NB4 (cell line): ENCODE measurements around the gene ARL5C.
A peak's percentile ranks its signal among the peaks of the same experiment; 100 is the strongest.
"Not testable (repeated sequence)": the region's sequence is repeated elsewhere in the genome, so short reads cannot be mapped to it uniquely, and the experiment has no call there.

Experiments
- DNase-seq: peaks from one replicate; pipeline ENCODE4 v3.0.0; 2010; ENCODE audit warnings: low read depth
- H3K4me3 ChIP-seq: one replicate; pipeline ENCODE4 v1.5.1; 2011; ENCODE audit warnings: mild to moderate bottlenecking, low read depth, low read length, moderate library complexity
- CTCF ChIP-seq: IDR thresholded peaks from one replicate; pipeline ENCODE4 v1.5.1; 2012; ENCODE audit warnings: low read depth, low read length
- MAX ChIP-seq: IDR thresholded peaks from 2 replicates; pipeline ENCODE4 v1.6.1; 2011; ENCODE audit warnings: low read depth, low read length
- MYC ChIP-seq: IDR thresholded peaks from 2 replicates; pipeline ENCODE4 v1.6.1; 2011; ENCODE audit warnings: low read depth, low read length
- POLR2A ChIP-seq: IDR thresholded peaks from 2 replicates; pipeline ENCODE4 v1.6.1; 2011; ENCODE audit warnings: mild to moderate bottlenecking; ENCODE audit not compliant: insufficient read length; ENCODE audit errors: extremely low read depth

The ARL5C gene

GRCh38 chr17:39123627-39124026 is 42.3 kb downstream of the ARL5C start:
- DNase-seq, result no peak
- H3K4me3 ChIP-seq, result no peak overlapping the region
- TF ChIP-seq POLR2A, result no peak
- TF ChIP-seq MAX, result no peak
- TF ChIP-seq CTCF, result no peak

- peak; percentile 24 for DNase-seq
- H3K4me3 ChIP-seq, result no peak overlapping the region
- TF ChIP-seq MAX, result no peak
Observed at GRCh38 chr17:39122991-39123390, 43.0 kb downstream of the ARL5C start.

GRCh38 chr17:39121919-39122318 is 44.0 kb downstream of the ARL5C start:
- DNase-seq, H3K4me3 ChIP-seq: not testable (repeated sequence)

- TF ChIP-seq CTCF, result no peak
- no peak for TF ChIP-seq MAX
- TF ChIP-seq MYC, result no peak
- no peak for TF ChIP-seq POLR2A
- peak; percentile 85 for DNase-seq
- no peak overlapping the region for H3K4me3 ChIP-seq
Observed at GRCh38 chr17:39118674-39119419, 47.1 kb downstream of the ARL5C start.

- DNase-seq, result no peak
- H3K4me3 ChIP-seq, result no peak overlapping the region
- TF ChIP-seq MAX (no peak), MYC (no peak), CTCF (no peak), POLR2A (no peak)
Observed at GRCh38 chr17:39116224-39116623, 49.7 kb downstream of the ARL5C start.

GRCh38 chr17:39115135-39115534 is 50.8 kb downstream of the ARL5C start:
- no peak for DNase-seq
- no peak for TF ChIP-seq MYC
- TF ChIP-seq POLR2A, result no peak
- TF ChIP-seq CTCF, result no peak
- TF ChIP-seq MAX, result no peak
- H3K4me3 ChIP-seq, result no peak overlapping the region

GRCh38 chr17:39114723-39115122 is 51.2 kb downstream of the ARL5C start:
- no peak for DNase-seq

More at GRCh38 chr17:39114723-39115122, 51.2 kb downstream of the ARL5C start:
- TF ChIP-seq MAX (no peak), POLR2A (no peak)
- no peak overlapping the region for H3K4me3 ChIP-seq
